GM21381 (cell line): ENCODE measurements around the gene BTAF1.

ENCODE experiments used
- ATAC-seq: cut with Tn5 transposase; IDR thresholded peaks from one replicate; pipeline ENCODE4 v1.9.1; 2021; ENCODE audit warnings: mild to moderate bottlenecking, moderate library complexity; ENCODE audit not compliant: unreplicated experiment

Gene BTAF1

DNA sequence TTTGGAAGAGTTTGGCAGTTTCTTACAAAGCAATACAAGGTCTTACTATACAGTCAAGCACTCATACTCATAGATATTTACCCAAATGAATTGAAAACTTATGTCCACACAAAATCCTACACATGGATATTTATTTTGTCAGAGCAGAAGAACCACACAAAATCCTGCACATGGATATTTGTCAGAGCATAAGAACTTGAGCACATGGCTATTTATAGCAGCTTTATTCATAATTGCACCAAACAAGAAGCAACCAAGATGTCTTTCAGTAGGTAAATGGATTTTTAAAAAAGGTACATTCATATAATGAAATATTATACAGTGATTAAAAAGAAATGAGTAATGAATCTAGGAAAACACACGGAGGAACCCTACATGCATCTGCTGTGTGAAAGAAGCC, 115.4 kb downstream of the BTAF1 start:
- ATAC-seq: no peak

DNA sequence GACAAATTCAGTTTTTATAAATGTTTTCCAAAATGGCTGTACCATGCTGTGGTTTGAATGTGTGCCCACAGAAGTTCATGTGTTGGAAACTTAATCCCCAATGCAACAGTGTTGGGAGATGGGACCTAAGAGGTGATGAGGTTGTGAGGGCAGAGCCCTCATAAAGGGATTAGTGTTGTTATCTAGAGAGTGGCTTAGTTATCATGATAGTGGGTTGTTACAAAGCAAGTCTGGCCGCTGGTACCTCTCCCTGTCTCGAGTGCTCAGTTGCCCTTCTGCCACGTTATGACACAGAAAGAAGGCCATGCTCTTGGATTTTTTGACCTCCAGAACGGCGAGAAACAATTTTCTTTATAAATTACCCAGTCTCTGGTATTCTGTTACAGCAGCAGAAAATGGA, 119.0 kb downstream of the BTAF1 start:
- no peak for ATAC-seq

DNA sequence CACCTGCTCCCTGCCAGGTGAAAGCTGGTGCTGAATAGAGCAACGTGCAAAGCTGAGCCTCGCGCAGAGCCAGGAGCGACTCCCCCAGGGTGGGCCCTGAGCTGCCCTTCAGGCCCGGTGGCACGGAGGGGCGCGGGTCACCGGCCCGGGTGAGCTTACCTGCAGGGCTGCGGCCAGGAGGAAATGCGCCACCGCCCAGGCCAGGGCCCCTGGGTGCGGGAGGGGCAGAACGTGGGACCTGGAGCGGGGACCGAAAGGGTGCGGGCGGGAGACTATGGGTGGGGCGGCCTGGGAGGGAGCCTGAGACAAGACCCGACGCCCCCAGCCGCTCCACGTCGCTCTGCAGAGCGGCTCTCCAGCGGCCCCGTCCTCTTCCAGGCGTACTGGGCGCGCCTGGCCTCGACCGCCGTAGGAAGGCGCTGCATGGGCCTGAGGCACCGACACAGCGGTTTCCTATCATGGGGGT, 122.1 kb downstream of the BTAF1 start:
- ATAC-seq: no peak

DNA sequence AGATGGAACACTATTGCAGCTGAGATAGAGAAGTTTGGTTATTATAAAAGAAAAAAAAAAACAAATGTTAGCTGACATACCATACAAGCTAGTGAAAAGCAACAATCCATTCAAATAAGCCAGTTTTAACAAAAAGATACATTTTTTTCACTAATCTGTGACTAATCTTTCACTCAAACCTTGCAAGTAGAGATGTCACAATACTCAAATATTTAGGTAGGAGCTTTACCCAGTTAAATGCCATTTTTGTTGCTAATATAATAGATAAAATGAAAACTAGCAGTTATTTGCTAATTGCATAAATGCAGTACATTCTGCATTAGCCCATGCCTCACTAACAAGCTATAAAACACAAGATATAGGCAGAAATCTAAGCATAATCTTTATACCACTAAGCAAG, 123.6 kb downstream of the BTAF1 start:
- no peak for ATAC-seq

GRCh38 chr10:92052088-92052487, 128.5 kb downstream of the BTAF1 start:
- no peak for ATAC-seq

DNA sequence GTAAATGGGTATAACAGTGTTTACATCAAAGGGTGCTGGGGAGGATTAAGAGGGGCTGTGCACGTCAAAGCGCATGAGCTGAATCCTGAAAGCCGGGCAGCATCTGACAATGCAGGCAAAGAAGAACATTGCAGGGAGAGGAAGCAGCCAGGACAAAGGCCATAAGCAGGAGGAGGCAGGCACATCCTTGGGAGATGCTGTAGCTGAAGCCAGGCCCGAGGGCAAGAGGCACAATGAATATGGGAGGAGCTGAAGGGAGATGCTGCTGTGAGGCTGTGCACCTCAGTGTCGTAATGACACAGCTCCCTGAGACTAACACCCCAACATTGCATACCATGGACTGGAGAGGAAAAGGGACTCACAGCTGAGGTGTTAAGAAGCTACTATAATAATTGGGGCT, 129.2 kb downstream of the BTAF1 start:
- ATAC-seq: no peak

- ATAC-seq: no peak
These were observed 131.2 kb downstream of the BTAF1 start for GRCh38 chr10:92054807-92055206.

DNA sequence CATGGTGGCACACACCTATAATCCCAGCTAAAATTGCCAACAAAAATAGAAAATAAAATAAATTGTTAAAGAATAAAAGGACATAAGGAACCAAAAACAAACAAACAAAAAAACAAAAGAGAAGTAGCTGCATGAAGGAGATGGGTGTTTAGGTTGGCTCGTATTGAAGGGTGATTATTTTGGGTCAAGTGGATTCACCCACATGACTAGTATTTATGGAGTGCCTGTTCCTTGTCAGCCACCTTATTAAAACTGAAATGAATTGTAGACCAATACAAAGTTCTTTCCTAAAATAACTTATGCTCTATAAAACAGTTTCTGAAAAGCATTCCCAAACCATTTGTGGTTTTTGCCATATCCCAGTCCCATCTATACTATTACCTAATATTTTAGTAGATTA, 138.7 kb downstream of the BTAF1 start:
- ATAC-seq: no peak

- no peak for ATAC-seq
These were observed 140.9 kb downstream of the BTAF1 start for GRCh38 chr10:92064506-92064905.

- ATAC-seq: no peak
These were observed 142.8 kb downstream of the BTAF1 start for GRCh38 chr10:92066386-92066785.

DNA sequence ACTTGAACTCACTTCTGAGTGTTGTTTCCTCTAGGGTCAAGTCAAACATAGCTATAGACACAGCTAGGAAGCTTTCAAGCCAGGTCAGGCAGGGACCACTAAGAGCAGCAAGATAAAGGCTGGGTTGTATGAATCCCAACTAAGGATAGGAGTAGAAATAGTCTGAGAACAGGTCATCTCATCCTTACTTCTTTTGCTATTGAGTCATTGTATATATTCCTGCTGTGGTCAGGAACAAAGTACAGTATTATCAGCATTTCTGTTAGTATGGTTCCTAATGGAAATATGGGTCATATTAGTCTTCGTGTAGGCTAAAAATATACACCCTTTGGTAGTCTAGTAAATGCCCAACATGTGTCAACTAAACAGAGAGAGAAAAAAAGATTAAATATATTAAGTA, 145.3 kb downstream of the BTAF1 start:
- ATAC-seq: no peak

DNA sequence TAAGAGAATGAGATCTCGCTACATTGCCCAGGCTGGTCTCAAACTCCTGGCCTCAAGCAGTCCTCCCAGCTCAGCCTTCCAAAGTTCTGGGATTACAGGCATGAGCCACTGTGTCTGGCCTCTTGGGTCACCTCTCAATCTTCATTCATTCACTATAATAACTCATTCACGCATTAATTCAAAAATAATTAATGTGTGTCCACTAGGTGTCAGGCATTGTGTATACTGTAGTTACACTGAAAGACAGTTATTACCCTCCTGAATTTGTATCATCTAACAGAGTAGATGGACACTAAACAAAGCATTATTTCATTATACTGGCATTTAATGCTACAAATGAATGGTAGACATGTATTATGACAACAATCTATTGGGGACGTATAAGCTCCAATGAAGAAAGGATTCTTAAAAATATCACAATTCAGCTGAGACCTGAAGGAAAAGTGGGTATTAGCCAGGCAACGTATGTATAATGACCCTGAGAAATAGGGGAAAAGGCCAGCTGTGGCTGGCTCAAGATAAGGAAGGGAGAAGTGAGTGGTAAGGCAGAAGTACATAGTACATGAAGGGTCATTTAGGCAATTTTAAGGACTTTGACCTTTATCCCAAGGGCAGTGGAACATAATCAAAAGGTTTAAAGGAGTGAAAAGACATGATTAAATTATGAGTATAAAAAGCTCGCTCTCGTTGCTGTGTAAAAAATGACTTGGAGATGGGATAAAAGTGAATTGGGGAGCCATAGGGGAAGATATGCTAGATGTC, 150.7 kb downstream of the BTAF1 start:
- no peak for ATAC-seq

- no peak for ATAC-seq
These were observed 152.3 kb downstream of the BTAF1 start for GRCh38 chr10:92075829-92076228.

- no peak for ATAC-seq
These were observed 153.2 kb downstream of the BTAF1 start for GRCh38 chr10:92076722-92077121.

- ATAC-seq: no peak
These were observed 155.4 kb downstream of the BTAF1 start for GRCh38 chr10:92079003-92079402.
